Activated CD4-positive, alpha-beta memory T cell treated with anti-CD3 and anti-CD28 coated beads, Interleukin-2, amount 10 ng/mL, durations not matched to agents 7 days and 5 days (primary cell): Measurements from ENCODE around the gene RNU7-1. TPM values are rescaled to one million over a fixed set of nuclear protein-coding genes. Genes with fewer than 3 reads are reported as not detected.

ENCODE experiments used
- CTCF ChIA-PET: fragments of 350-600 bp; sonication (Branson Sonifier 250); formaldehyde crosslinking; loops from one replicate; lab custom pipeline; 2021; ENCODE audit warnings: antibody characterized with exemption, inconsistent platforms; lab: Charles Lee
- POLR2A ChIA-PET: fragments of 350-600 bp; sonication (Branson Sonifier 250); formaldehyde crosslinking; loops from one replicate; lab custom pipeline; 2021; ENCODE audit warnings: antibody characterized with exemption; lab: Charles Lee
- DNase-seq: peaks from one replicate; pipeline ENCODE4 v3.0.0-alpha.2; 2020
- H3K27ac Mint-ChIP-seq: one replicate; pipeline ENCODE4 v1.8.0; 2021; ENCODE audit warnings: mild to moderate bottlenecking, mixed read lengths
- H3K27me3 Mint-ChIP-seq: one replicate; pipeline ENCODE4 v1.8.0; 2021; ENCODE audit warnings: mixed read lengths
- H3K36me3 Mint-ChIP-seq: one replicate; pipeline ENCODE4 v1.8.0; 2021; ENCODE audit warnings: low read depth, mixed read lengths
- H3K4me1 Mint-ChIP-seq: one replicate; pipeline ENCODE4 v1.8.0; 2021; ENCODE audit warnings: mixed read lengths
- H3K4me3 Mint-ChIP-seq: one replicate; pipeline ENCODE4 v1.8.0; 2021; ENCODE audit warnings: mild to moderate bottlenecking, mixed read lengths
- H3K9me3 Mint-ChIP-seq: one replicate; pipeline ENCODE4 v1.8.0; 2021; ENCODE audit warnings: mixed read lengths
- total RNA-seq, 2 experiments: library from RNA; stranded (reverse); gene quantifications; one replicate each; pipeline ENCODE4 v1.2.3, GENCODE V29; 2021

The RNU7-1 gene
- total RNA-seq, 2 experiments from 2014 or later, result not detected

DNA sequence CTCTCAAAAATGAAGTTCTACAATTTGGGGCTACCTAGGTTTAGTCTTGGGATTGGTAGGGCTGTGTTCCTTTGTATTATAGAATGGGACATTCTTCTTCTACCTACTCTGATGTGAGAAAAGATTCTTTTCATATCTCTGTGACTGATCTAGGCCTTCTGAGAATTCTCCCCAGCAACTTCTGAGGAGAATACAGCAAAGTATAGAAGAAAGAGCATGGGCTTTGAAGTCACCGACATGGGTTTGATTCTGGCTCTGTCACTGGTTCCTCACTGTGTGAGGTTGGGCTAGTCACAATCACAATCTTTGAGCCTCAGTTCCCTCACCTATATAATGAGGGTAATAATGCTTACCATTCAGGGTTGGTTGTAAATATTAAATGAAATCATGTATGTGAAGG lies 10.8 kb upstream of the RNU7-1 start:
- ChIA-PET POLR2A (interaction anchor here (0.7 to 19.4 kb wide), 6 partner anchors 10 to 175 kb away, joined by 3 to 295 read pairs (median 3); partner anchors contain the start of genes C12orf57, ENO2, PTPN6 and RNU7-1), CTCF (interaction anchor here (1.0 to 1.4 kb wide), 3 partner anchors 9 to 60 kb away, joined by 4 to 6 read pairs (median 4); partner anchors contain the start of gene SPSB2)
- Mint-ChIP-seq H3K4me3 (no peak overlapping the region), H3K36me3 (peaks cover 39% of the 10 kb centered on the region), H3K9me3 (no peaks in the 10 kb centered on the region), H3K27ac (peak overlapping the region; percentile 76), H3K4me1 (peaks cover 76% of the 10 kb centered on the region), H3K27me3 (no peaks in the 10 kb centered on the region)
- no peak for DNase-seq

DNA sequence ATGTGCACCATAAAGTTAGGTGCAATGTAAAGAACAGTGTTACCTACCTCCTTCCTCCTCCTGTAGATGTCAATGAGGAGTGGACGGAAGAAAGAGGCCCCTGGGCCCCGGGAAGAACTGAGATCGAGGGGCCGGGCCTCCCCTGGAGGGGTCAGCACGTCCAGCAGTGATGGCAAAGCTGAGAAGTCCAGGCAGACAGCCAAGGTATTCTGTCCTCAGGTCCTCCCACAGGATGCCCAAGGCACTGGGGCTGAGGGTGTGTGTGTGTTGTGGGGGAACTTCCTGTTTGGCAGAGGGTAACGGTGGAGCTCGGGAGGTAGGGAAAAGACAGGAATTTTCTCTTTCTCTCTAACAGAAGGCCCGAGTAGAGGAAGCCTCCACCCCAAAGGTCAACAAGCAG lies 9.5 kb upstream of the RNU7-1 start:
- Mint-ChIP-seq H3K27me3 (no peaks in the 10 kb centered on the region), H3K27ac (peak overlapping the region; percentile 41), H3K9me3 (no peaks in the 10 kb centered on the region), H3K36me3 (peaks cover 35% of the 10 kb centered on the region), H3K4me1 (peaks cover 77% of the 10 kb centered on the region), H3K4me3 (no peak overlapping the region)
- no peak for DNase-seq
- POLR2A ChIA-PET, result interaction anchor here (1.4 to 19.4 kb wide), 5 partner anchors 8 to 66 kb away, joined by 4 to 295 read pairs (median 34); partner anchors contain the start of genes ATN1, C12orf57, PTPN6 and RNU7-1
- CTCF ChIA-PET, result interaction anchor here (1.0 to 2.4 kb wide), 3 partner anchors 10 to 65 kb away, joined by 3 to 15 read pairs (median 3); no protein-coding TSS in a partner anchor

DNA sequence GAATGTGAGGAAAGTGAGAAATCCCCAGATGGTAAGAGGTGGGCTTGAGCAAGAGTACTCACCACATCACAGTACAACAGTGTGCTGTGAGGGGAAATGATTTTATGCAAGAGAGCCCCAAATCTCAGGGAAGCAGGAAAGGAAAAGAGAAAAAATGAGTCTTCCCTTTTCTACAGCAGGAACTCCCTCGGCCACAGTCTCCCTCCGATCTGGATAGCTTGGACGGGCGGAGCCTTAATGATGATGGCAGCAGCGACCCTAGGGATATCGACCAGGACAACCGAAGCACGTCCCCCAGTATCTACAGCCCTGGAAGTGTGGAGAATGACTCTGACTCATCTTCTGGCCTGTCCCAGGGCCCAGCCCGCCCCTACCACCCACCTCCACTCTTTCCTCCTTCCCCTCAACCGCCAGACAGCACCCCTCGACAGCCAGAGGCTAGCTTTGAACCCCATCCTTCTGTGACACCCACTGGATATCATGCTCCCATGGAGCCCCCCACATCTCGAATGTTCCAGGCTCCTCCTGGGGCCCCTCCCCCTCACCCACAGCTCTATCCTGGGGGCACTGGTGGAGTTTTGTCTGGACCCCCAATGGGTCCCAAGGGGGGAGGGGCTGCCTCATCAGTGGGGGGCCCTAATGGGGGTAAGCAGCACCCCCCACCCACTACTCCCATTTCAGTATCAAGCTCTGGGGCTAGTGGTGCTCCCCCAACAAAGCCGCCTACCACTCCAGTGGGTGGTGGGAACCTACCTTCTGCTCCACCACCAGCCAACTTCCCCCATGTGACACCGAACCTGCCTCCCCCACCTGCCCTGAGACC lies 8.0 kb upstream of the RNU7-1 start:
- Mint-ChIP-seq H3K4me3 (peak overlapping the region; percentile 88), H3K4me1 (peaks cover 69% of the 10 kb centered on the region), H3K9me3 (no peaks in the 10 kb centered on the region), H3K27ac (peak overlapping the region; percentile 95), H3K36me3 (peaks cover 38% of the 10 kb centered on the region), H3K27me3 (no peaks in the 10 kb centered on the region)
- CTCF ChIA-PET, result interaction anchor here (2.4 to 6.5 kb wide), 3 partner anchors 10 to 28 kb away, joined by 15 to 71 read pairs (median 27); partner anchors contain the start of gene ATN1
- POLR2A ChIA-PET, result interaction anchor here (1.0 to 19.4 kb wide), 7 partner anchors 9 to 83 kb away, joined by 4 to 295 read pairs (median 48); partner anchors contain the start of genes ATN1, C12orf57, CDCA3 and PTPN6
- DNase-seq, result no peak

DNA sequence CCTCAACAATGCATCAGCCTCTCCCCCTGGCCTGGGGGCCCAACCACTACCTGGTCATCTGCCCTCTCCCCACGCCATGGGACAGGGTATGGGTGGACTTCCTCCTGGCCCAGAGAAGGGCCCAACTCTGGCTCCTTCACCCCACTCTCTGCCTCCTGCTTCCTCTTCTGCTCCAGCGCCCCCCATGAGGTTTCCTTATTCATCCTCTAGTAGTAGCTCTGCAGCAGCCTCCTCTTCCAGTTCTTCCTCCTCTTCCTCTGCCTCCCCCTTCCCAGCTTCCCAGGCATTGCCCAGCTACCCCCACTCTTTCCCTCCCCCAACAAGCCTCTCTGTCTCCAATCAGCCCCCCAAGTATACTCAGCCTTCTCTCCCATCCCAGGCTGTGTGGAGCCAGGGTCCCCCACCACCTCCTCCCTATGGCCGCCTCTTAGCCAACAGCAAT lies 7.4 kb upstream of the RNU7-1 start:
- ChIA-PET POLR2A (interaction anchor here (0.7 to 19.4 kb wide), 9 partner anchors 10 to 172 kb away, joined by 4 to 295 read pairs (median 34); partner anchors contain the start of genes ATN1, C12orf57, C1RL and CDCA3), CTCF (interaction anchor here (0.7 to 6.5 kb wide), 3 partner anchors 10 to 27 kb away, joined by 3 to 71 read pairs (median 27); partner anchors contain the start of gene ATN1)
- no peak for DNase-seq
- peaks cover 38% of the 10 kb centered on the region for H3K36me3 Mint-ChIP-seq
- no peaks in the 10 kb centered on the region for H3K27me3 Mint-ChIP-seq
- no peaks in the 10 kb centered on the region for H3K9me3 Mint-ChIP-seq
- H3K27ac Mint-ChIP-seq, result peak overlapping the region; percentile 95
- H3K4me3 Mint-ChIP-seq, result peak overlapping the region; percentile 88
- peaks cover 64% of the 10 kb centered on the region for H3K4me1 Mint-ChIP-seq

DNA sequence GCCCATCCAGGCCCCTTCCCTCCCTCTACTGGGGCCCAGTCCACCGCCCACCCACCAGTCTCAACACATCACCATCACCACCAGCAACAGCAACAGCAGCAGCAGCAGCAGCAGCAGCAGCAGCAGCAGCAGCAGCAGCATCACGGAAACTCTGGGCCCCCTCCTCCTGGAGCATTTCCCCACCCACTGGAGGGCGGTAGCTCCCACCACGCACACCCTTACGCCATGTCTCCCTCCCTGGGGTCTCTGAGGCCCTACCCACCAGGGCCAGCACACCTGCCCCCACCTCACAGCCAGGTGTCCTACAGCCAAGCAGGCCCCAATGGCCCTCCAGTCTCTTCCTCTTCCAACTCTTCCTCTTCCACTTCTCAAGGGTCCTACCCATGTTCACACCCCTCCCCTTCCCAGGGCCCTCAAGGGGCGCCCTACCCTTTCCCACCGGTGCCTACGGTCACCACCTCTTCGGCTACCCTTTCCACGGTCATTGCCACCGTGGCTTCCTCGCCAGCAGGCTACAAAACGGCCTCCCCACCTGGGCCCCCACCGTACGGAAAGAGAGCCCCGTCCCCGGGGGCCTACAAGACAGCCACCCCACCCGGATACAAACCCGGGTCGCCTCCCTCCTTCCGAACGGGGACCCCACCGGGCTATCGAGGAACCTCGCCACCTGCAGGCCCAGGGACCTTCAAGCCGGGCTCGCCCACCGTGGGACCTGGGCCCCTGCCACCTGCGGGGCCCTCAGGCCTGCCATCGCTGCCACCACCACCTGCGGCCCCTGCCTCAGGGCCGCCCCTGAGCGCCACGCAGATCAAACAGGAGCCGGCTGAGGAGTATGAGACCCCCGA lies 6.8 kb upstream of the RNU7-1 start:
- ChIA-PET POLR2A (interaction anchor here (0.7 to 19.4 kb wide), 21 partner anchors 10 to 248 kb away, joined by 3 to 295 read pairs (median 6); partner anchors contain the start of genes ATN1, C12orf57, C1RL and CDCA3), CTCF (interaction anchor here (0.7 to 6.5 kb wide), 20 partner anchors 8 to 176 kb away, joined by 3 to 71 read pairs (median 10); partner anchors contain the start of genes ATN1, C1RL, LPCAT3 and PTPN6)
- peak overlapping the region; percentile 88 for H3K4me3 Mint-ChIP-seq
- peak overlapping the region; percentile 95 for H3K27ac Mint-ChIP-seq
- peaks cover 38% of the 10 kb centered on the region for H3K36me3 Mint-ChIP-seq
- H3K27me3 Mint-ChIP-seq, result no peaks in the 10 kb centered on the region
- H3K4me1 Mint-ChIP-seq, result peaks cover 61% of the 10 kb centered on the region
- DNase-seq, result peak; percentile 63
- no peaks in the 10 kb centered on the region for H3K9me3 Mint-ChIP-seq

DNA sequence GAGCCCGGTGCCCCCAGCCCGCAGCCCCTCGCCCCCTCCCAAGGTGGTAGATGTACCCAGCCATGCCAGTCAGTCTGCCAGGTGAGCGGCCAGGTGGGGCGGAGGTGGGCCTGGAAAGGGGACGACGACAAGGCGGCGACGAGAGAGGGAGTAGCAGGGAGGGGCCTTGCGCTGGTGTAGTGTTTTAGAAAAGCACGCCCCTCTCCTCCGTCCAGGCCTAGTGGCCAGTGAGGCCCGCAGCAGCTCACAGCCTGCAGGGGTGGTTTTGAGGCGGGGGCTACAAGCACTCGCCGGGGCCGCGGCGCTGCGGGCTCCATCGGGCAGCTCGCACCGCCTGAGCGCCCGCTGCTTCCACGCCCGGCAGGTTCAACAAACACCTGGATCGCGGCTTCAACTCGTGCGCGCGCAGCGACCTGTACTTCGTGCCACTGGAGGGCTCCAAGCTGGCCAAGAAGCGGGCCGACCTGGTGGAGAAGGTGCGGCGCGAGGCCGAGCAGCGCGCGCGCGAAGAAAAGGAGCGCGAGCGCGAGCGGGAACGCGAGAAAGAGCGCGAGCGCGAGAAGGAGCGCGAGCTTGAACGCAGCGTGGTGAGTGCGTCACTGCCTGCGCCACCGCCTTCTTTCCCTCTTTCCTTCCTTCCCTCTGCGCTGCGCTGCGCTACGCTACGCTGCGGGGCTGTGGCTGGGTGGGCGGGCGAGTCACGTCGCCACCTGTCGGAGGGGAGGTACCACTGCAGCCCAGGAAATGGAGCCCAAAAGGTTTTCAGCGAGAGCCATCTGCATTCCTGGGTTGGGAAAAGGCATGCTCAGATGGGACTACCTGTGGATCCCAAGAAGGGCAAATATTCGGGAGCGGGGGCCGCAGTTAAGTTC lies 5.9 kb upstream of the RNU7-1 start:
- Mint-ChIP-seq H3K4me1 (peaks cover 54% of the 10 kb centered on the region), H3K36me3 (peaks cover 38% of the 10 kb centered on the region), H3K27ac (peak overlapping the region; percentile 95), H3K4me3 (peak overlapping the region; percentile 88), H3K9me3 (no peaks in the 10 kb centered on the region), H3K27me3 (no peaks in the 10 kb centered on the region)
- POLR2A ChIA-PET, result interaction anchor here (0.6 to 19.4 kb wide), 25 partner anchors 10 to 397 kb away, joined by 3 to 295 read pairs (median 6); partner anchors contain the start of genes ATN1, C12orf57, CDCA3 and EMG1
- peak; percentile 96 for DNase-seq
- CTCF ChIA-PET, result interaction anchor here (0.6 to 6.5 kb wide), 30 partner anchors 9 to 214 kb away, joined by 3 to 71 read pairs (median 6); partner anchors contain the start of genes ATN1, C1R, C1RL and CDCA3

DNA sequence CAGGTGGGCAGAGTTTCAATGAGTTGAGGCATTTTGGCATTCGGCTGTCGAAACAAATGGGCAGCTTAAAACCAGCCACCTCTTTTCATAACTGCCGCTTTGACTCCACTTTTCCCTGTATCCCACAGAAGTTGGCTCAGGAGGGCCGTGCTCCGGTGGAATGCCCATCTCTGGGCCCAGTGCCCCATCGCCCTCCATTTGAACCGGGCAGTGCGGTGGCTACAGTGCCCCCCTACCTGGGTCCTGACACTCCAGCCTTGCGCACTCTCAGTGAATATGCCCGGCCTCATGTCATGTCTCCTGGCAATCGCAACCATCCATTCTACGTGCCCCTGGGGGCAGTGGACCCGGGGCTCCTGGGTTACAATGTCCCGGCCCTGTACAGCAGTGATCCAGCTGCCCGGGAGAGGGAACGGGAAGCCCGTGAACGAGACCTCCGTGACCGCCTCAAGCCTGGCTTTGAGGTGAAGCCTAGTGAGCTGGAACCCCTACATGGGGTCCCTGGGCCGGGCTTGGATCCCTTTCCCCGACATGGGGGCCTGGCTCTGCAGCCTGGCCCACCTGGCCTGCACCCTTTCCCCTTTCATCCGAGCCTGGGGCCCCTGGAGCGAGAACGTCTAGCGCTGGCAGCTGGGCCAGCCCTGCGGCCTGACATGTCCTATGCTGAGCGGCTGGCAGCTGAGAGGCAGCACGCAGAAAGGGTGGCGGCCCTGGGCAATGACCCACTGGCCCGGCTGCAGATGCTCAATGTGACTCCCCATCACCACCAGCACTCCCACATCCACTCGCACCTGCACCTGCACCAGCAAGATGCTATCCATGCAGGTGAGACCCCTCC lies 5.0 kb upstream of the RNU7-1 start:
- H3K36me3 Mint-ChIP-seq, result peaks cover 35% of the 10 kb centered on the region
- DNase-seq, result no peak
- POLR2A ChIA-PET, result interaction anchor here (0.6 to 19.4 kb wide), 28 partner anchors 9 to 398 kb away, joined by 3 to 295 read pairs (median 5); partner anchors contain the start of genes ATN1, C12orf57, CDCA3 and EMG1
- H3K27ac Mint-ChIP-seq, result peak overlapping the region; percentile 95
- no peaks in the 10 kb centered on the region for H3K9me3 Mint-ChIP-seq
- H3K4me1 Mint-ChIP-seq, result peaks cover 52% of the 10 kb centered on the region
- H3K27me3 Mint-ChIP-seq, result no peaks in the 10 kb centered on the region
- H3K4me3 Mint-ChIP-seq, result peak overlapping the region; percentile 88
- CTCF ChIA-PET, result interaction anchor here (0.8 to 6.5 kb wide), 26 partner anchors 8 to 174 kb away, joined by 3 to 71 read pairs (median 8); partner anchors contain the start of genes ATN1, C1R, C1RL and ENO2

DNA sequence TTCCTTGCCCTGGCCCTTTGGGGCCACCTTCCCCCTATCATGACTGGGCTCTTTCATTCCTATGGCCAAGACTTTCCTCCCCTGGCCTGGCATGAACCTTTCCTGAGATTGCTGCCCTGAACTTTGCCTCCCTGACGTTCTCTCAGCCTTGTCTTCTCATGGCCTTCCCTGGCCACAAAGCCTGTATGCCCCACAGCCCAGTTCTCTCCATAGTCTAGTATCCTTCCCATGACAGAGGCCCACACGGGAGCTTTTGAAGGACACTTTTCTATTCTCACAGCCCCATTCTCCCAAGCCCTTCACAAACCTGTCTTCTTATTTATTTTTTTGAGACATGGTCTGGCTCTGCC lies 4.5 kb upstream of the RNU7-1 start:
- H3K27ac Mint-ChIP-seq, result peak overlapping the region; percentile 55
- H3K4me1 Mint-ChIP-seq, result peaks cover 49% of the 10 kb centered on the region
- DNase-seq, result no peak
- no peaks in the 10 kb centered on the region for H3K27me3 Mint-ChIP-seq
- H3K9me3 Mint-ChIP-seq, result no peaks in the 10 kb centered on the region
- peaks cover 29% of the 10 kb centered on the region for H3K36me3 Mint-ChIP-seq
- peak overlapping the region; percentile 10 for H3K4me3 Mint-ChIP-seq
- ChIA-PET POLR2A (interaction anchor here (0.5 to 19.4 kb wide), 9 partner anchors 9 to 90 kb away, joined by 3 to 295 read pairs (median 11); partner anchors contain the start of genes ATN1, C12orf57, PTPN6 and RNU7-1), CTCF (interaction anchor here (1.1 to 6.5 kb wide), 6 partner anchors 12 to 71 kb away, joined by 3 to 71 read pairs (median 6); partner anchors contain the start of genes SPSB2 and TPI1)

DNA sequence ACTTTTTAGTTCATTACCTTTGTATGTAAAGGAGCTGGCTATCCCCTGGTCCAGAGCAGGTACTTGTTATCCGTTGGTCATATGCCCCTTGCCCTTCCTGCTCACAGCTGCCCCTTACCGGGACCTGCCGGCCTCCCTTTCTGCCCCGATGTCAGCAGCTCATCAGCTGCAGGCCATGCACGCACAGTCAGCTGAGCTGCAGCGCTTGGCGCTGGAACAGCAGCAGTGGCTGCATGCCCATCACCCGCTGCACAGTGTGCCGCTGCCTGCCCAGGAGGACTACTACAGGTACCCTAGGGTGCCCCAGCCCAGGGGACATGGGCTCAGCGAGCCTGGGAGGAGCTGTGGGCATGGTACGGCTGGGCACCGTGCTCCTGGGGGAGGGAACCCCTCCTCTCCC lies 2.3 kb upstream of the RNU7-1 start:
- Mint-ChIP-seq H3K36me3 (peaks cover 9% of the 10 kb centered on the region), H3K4me1 (peaks cover 47% of the 10 kb centered on the region), H3K9me3 (no peaks in the 10 kb centered on the region), H3K4me3 (no peak overlapping the region), H3K27ac (no peak overlapping the region), H3K27me3 (no peaks in the 10 kb centered on the region)
- POLR2A ChIA-PET, result interaction anchor here (0.9 to 19.4 kb wide), 10 partner anchors 6 to 167 kb away, joined by 3 to 295 read pairs (median 5); partner anchors contain the start of genes C12orf57, PTPN6, RNU7-1 and SPSB2
- CTCF ChIA-PET, result interaction anchor here (6.5 kb wide), 1 partner anchor 22 kb away, joined by 71 read pairs; no protein-coding TSS in a partner anchor
- DNase-seq, result no peak

DNA sequence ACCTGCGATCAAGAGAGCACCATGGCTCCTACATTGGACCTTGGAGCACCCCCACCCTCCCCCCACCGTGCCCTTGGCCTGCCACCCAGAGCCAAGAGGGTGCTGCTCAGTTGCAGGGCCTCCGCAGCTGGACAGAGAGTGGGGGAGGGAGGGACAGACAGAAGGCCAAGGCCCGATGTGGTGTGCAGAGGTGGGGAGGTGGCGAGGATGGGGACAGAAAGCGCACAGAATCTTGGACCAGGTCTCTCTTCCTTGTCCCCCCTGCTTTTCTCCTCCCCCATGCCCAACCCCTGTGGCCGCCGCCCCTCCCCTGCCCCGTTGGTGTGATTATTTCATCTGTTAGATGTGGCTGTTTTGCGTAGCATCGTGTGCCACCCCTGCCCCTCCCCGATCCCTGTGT lies 1.8 kb upstream of the RNU7-1 start:
- Mint-ChIP-seq H3K36me3 (peaks cover 4% of the 10 kb centered on the region), H3K9me3 (no peaks in the 10 kb centered on the region), H3K4me3 (no peak overlapping the region), H3K4me1 (peaks cover 46% of the 10 kb centered on the region), H3K27me3 (no peaks in the 10 kb centered on the region), H3K27ac (no peak overlapping the region)
- ChIA-PET POLR2A (interaction anchor here (1.0 to 11.8 kb wide), 8 partner anchors 10 to 167 kb away, joined by 3 to 295 read pairs (median 6); partner anchors contain the start of genes ATN1 and LPCAT3), CTCF (interaction anchor here (6.5 kb wide), 1 partner anchor 22 kb away, joined by 71 read pairs; no protein-coding TSS in a partner anchor)
- peak; percentile 16 for DNase-seq
